Heart right ventricle (tissue), 16 donors: ENCODE measurements around the gene TOP1. TPM values are rescaled to one million over a fixed set of nuclear protein-coding genes. Genes with fewer than 3 reads are reported as not detected.

ENCODE experiments used
- ATAC-seq, 8 donors: fragments of 200-7000 bp; cut with Tn5 transposase; one replicate each; pipeline ENCODE4 v1.9.1; 2020; ENCODE audit warnings: mild to moderate bottlenecking in 8 of 8, moderate library complexity in 8 of 8, moderate number of reproducible peaks in 1 of 8
- DNase-seq, 2 donors: peaks; one replicate each; pipeline ENCODE4 v3.0.0-alpha.2; 2020
- H3K27ac ChIP-seq, 10 donors: fragments of 200-600 bp; sonication (generic) in 2 of 10; one replicate each; pipeline versions ENCODE4 v1.5.0 to v1.8.0; 2020 to 2022; ENCODE audit warnings: mild to moderate bottlenecking in 3 of 10
- H3K27me3 ChIP-seq, 7 donors: fragments of 200-600 bp; one replicate each; pipeline ENCODE4 v1.8.0; 2021 to 2022; ENCODE audit warnings: mild to moderate bottlenecking in 2 of 7
- H3K36me3 ChIP-seq, 9 donors: fragments of 200-600 bp; sonication (generic) in 1 of 9; one replicate each; pipeline versions ENCODE4 v1.5.0 to v1.8.0; 2020 to 2022; ENCODE audit warnings: mild to moderate bottlenecking in 2 of 9
- H3K4me1 ChIP-seq, 9 donors: fragments of 200-600 bp; sonication (generic) in 1 of 9; one replicate each; pipeline versions ENCODE4 v1.5.0 to v1.8.0; 2020 to 2022; ENCODE audit warnings: mild to moderate bottlenecking in 4 of 9
- H3K4me3 ChIP-seq, 10 donors: fragments of 200-600 bp; sonication (generic) in 2 of 10; one replicate each; pipeline versions ENCODE4 v1.5.0 to v1.8.0; 2020 to 2022; ENCODE audit warnings: mild to moderate bottlenecking in 7 of 10, moderate library complexity in 2 of 10
- H3K9me3 ChIP-seq, 11 donors: fragments of 200-600 bp in 10 of 11; sonication (generic) in 2 of 11; one replicate each; pipeline versions ENCODE4 v1.5.0 to v1.8.0; 2013 to 2022; ENCODE audit warnings: mild to moderate bottlenecking in 2 of 11, control low read depth in 1 of 11, moderate library complexity in 1 of 11
- whole genome bisulfite sequencing, 2 donors: extraction: QIAGEN DNeasy Blood & Tissue Kit; methylation state at CpG; one replicate each; pipeline ENCODE4 v1.1.7; 2013; ENCODE audit warnings: inconsistent platforms in 1 of 2; 5-methylcytosine and 5-hydroxymethylcytosine counted together
- intact Hi-C, 10 donors: fragments of 100-400 bp; cut with DNase I; formaldehyde crosslinking; loops; one replicate each; pipeline versions ENCODE4 v1.11.1 to v1.14.2; 2022
- polyA plus RNA-seq, 2 donors: library from polyadenylated mRNA; stranded (reverse); fragments of 200-250 nt; gene quantifications; one replicate each; pipeline ENCODE4 v1.2.3, GENCODE V29; 2013
- total RNA-seq, 10 donors: library from RNA; stranded (reverse); fragmentation: NEBNext Ultra II Directional in 3 of 10; extraction: Animal tissue kit (Norgen Biotek cat#: 25700) in 3 of 10; gene quantifications; one replicate each; pipeline versions ENCODE4 v1.2.1 to v1.2.4, GENCODE V29; 2021 to 2023
- TF ChIP-seq, protein P1 (sequence below), 9 donors: fragments of 200-600 bp; sonication (generic) in 2 of 9; IDR thresholded peaks; one replicate each; pipeline versions ENCODE4 v1.5.0 to v1.8.0; 2021 to 2022; ENCODE audit warnings: antibody characterized with exemption in 9 of 9, mild to moderate bottlenecking in 5 of 9, moderate library complexity in 1 of 9
- donor health status: Arrhythmogenic right ventricular cardiomyopathy.
- donor health status: ischemic (EF 13 %, LVEDD 7.1; RV severe dilation, severe dysfunction).
- donor health status: healthy with polysubstance abuse.
- donor health status: DM: no; HTN: yes; CAD: no.
- donor health status: DM: no; HTN: no; CAD: no.
- donor health status: ischemic (EF 25% LVEDD 6.9; RV normal size, moderate dysfunction).
- donor health status: ischemic (EF 25% LVEDD 5.7; RV mildly dilated, moderate dysfunction).
- donor health status: healthy.
- donor health status: DM: yes; HTN: yes; CAD: no.
- donor health status: Ischemic cardiomyopathy.
- donor health status: ischemic (EF 35%, LVEDD 5.7; RV mildly dilated, moderate dysfunction).
- donor health status: nonischemic (EF 11% LVEDD 7.7; RV severe dilation, severe dysfunction).
- donor health status: DM: yes; HTN: yes; CAD: no.
- donor health status: PGD.
- donor health status: ischemic (EF 29% LVEDD 5.4; RV normal size, mild dysfunction).
- donor health status: nonischemic (EF 23%, LVEDD 6.1; RV moderate dilation, normal function).

The TOP1 gene
- total and polyA plus RNA-seq, 12 donors: 13.5 to 28.3 (median 23.1) TPM

- Histone ChIP-seq H3K9me3 (no peaks in the 10 kb centered on the region), H3K36me3 (no peaks in the 10 kb centered on the region), H3K27me3 (no peaks in the 10 kb centered on the region), H3K27ac (no peak overlapping the region), H3K4me3 (no peak overlapping the region), H3K4me1 (peaks cover 20 to 98% (median 95%) of the 10 kb centered on the region in 9 donors)
- 85 to 89% methylated on average over 10 of the region's 10 CpGs for WGBS, 2 donors
- no peak for ATAC-seq
- no peak for DNase-seq
- TF ChIP-seq, protein P1, sequence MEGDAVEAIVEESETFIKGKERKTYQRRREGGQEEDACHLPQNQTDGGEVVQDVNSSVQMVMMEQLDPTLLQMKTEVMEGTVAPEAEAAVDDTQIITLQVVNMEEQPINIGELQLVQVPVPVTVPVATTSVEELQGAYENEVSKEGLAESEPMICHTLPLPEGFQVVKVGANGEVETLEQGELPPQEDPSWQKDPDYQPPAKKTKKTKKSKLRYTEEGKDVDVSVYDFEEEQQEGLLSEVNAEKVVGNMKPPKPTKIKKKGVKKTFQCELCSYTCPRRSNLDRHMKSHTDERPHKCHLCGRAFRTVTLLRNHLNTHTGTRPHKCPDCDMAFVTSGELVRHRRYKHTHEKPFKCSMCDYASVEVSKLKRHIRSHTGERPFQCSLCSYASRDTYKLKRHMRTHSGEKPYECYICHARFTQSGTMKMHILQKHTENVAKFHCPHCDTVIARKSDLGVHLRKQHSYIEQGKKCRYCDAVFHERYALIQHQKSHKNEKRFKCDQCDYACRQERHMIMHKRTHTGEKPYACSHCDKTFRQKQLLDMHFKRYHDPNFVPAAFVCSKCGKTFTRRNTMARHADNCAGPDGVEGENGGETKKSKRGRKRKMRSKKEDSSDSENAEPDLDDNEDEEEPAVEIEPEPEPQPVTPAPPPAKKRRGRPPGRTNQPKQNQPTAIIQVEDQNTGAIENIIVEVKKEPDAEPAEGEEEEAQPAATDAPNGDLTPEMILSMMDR (IDR thresholded peaks at IDR 0.05): no peak
- intact Hi-C loops: no loop called here
Observed at GRCh38 chr20:41054070-41054846, 25.6 kb downstream of the TOP1 start.

DNA sequence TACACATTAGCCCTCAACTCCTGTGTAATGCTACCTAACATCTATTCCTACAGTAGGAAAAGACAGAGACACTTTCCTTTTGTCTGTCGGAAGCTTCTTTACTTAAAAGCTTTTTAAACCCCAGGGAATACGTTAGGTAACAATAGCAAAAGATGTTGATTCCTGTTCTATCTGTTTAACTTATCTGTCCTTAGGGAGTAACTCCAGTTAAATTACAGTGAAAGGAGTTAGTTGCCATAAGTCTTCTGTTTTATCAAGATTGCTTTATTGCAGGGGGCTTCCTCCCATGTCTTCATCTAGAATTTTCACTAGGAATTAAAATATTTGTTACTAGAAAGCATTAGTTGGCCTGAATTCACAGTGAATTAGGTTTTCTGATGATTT lies 26.2 kb downstream of the TOP1 start:
- Histone ChIP-seq H3K27ac (no peak overlapping the region), H3K36me3 (no peaks in the 10 kb centered on the region), H3K9me3 (no peaks in the 10 kb centered on the region), H3K4me1 (peaks cover 20 to 97% (median 89%) of the 10 kb centered on the region in 9 donors), H3K4me3 (no peak overlapping the region), H3K27me3 (no peaks in the 10 kb centered on the region)
- TF ChIP-seq, protein P1 (IDR thresholded peaks at IDR 0.05): no peak
- 61 to 62% methylated on average over 2 of the region's 2 CpGs for WGBS, 2 donors
- intact Hi-C loops: no loop called here
- DNase-seq (no peak), ATAC-seq (no peak)

GRCh38 chr20:41055679-41056078 lies 27.1 kb downstream of the TOP1 start:
- Histone ChIP-seq H3K4me1 (peaks cover 20 to 89% (median 81%) of the 10 kb centered on the region in 9 donors), H3K27me3 (no peaks in the 10 kb centered on the region), H3K4me3 (no peak overlapping the region), H3K36me3 (no peaks in the 10 kb centered on the region), H3K9me3 (no peaks in the 10 kb centered on the region), H3K27ac (peak overlapping the region in 1 of 10 donors; percentile 29)
- DNase-seq (no peak), ATAC-seq (no peak)
- WGBS, 2 donors: 66 to 94% methylated on average over 1 of the region's 1 CpG
- intact Hi-C loops: no loop called here
- TF ChIP-seq, protein P1 (IDR thresholded peaks at IDR 0.05): no peak

DNA sequence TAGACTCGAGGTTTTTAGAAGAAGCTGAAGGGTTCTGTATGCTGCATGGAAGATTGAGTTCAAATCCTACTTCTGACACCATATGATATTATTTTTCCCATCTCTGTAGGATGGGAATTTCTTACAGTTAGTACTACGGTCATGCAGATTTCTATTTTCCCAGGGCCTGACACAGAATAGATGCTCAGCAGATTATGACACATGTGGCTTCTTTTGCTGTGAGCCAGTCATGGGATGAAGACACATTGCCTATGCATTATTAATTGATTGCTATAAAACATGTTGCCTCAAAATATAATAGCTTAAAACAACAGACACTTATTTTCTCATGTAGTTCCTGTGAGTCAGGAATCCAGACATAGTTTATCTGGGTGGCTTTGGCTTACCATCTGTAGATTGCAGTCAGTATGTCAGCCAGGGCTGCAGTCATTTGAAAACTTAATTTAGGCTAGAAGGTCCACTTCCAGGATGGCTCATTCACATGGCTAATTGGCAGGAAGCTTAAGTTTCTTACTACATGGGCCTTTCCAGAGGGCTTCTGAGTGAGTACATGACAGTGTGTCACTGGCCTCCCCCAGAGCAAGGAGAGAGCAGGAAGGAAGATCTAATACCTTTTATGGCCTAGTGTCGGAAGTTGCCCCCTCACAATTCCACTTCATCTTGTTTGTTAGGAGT lies 29.5 kb downstream of the TOP1 start:
- TF ChIP-seq, protein P1 (IDR thresholded peaks at IDR 0.05): no peak
- Histone ChIP-seq H3K4me1 (peaks cover 11 to 64% (median 56%) of the 10 kb centered on the region in 9 donors), H3K9me3 (no peaks in the 10 kb centered on the region), H3K4me3 (no peak overlapping the region), H3K27me3 (no peaks in the 10 kb centered on the region), H3K36me3 (peaks cover 0 to 22% (median 9%) of the 10 kb centered on the region in 9 donors), H3K27ac (peak overlapping the region in 2 of 10 donors; percentile 11 to 60)
- no peak for DNase-seq
- WGBS, 2 donors: 77% methylated on average over 3 of the region's 3 CpGs
- ATAC-seq: peak in 6 of 8 donors; percentile 39 to 85 (median 62)
- intact Hi-C loops: no loop called here
